Measurements from ENCODE around the gene PKHD1.

PKHD1 gene

DNA sequence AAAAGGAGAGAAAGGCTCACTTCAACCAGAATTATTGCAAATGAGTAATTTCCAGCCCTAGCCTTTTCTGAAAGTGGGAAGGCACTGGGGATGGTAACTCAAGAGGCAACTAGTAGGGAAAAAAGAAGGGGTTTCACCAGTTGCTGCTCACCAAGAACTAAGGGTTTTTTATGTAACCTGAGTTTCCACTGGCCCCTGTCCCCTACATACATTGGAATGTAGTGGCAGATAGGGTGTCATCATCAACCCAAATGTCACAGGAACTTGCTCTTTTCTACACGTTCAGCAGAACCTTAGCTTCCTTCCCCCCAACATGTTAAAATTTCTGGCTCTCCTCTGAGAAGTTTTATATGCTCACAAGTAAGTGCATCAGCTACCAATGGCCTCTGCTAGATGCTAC is 38.2 kb upstream of the PKHD1 start:
- no peaks in the 10 kb centered on the region for H3K9me3 ChIP-seq (ENCODE audit: control insufficient read depth, low read length)

DNA sequence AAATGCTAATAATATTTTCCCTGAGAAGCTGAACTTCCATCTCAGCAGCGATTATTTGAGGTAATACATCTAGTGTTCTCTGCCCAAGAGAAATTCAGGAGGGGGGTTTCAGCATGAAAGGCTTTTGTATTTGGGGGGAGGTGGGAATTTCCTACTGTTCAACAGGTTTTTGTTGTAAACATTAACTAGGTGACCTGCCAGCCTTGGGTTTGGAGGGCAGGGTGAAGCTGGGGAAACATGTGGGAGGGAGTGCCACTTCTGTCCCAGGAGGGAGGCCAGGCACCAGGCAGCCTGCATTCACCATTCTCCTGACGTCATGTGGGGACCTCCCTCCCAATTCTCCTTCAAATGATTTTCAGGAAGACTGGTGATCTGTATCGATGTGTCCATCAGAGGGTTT is 37.7 kb upstream of the PKHD1 start:
- no peak overlapping the region for H3K4me3 ChIP-seq (ENCODE audit: extremely low read depth, insufficient read depth, low read length, poor library complexity, severe bottlenecking)
- WGBS, 2 experiments (ENCODE audit: insufficient coverage in 2 of 2): 60 to 90% methylated on average over 1 to 2 of the region's 3 CpGs
- H3K27ac ChIP-seq (ENCODE audit: low read depth, low read length, severe bottlenecking): no peak overlapping the region

More for the DNA sequence above, 38.2 kb upstream of the PKHD1 start:
- WGBS, 2 experiments (ENCODE audit: insufficient coverage in 2 of 2): 80 to 100% methylated on average over 1 of the region's 1 CpG
- no peak overlapping the region for H3K4me3 ChIP-seq (ENCODE audit: extremely low read depth, insufficient read depth, low read length, poor library complexity, severe bottlenecking)
- no peak overlapping the region for H3K27ac ChIP-seq (ENCODE audit: low read depth, low read length, severe bottlenecking)
- no peaks in the 10 kb centered on the region for H3K4me1 ChIP-seq (ENCODE audit: control insufficient read depth, insufficient read depth, low read length, poor library complexity, severe bottlenecking)
- no peaks in the 10 kb centered on the region for H3K36me3 ChIP-seq (ENCODE audit: control insufficient read depth, insufficient read depth, low read length)

DNA sequence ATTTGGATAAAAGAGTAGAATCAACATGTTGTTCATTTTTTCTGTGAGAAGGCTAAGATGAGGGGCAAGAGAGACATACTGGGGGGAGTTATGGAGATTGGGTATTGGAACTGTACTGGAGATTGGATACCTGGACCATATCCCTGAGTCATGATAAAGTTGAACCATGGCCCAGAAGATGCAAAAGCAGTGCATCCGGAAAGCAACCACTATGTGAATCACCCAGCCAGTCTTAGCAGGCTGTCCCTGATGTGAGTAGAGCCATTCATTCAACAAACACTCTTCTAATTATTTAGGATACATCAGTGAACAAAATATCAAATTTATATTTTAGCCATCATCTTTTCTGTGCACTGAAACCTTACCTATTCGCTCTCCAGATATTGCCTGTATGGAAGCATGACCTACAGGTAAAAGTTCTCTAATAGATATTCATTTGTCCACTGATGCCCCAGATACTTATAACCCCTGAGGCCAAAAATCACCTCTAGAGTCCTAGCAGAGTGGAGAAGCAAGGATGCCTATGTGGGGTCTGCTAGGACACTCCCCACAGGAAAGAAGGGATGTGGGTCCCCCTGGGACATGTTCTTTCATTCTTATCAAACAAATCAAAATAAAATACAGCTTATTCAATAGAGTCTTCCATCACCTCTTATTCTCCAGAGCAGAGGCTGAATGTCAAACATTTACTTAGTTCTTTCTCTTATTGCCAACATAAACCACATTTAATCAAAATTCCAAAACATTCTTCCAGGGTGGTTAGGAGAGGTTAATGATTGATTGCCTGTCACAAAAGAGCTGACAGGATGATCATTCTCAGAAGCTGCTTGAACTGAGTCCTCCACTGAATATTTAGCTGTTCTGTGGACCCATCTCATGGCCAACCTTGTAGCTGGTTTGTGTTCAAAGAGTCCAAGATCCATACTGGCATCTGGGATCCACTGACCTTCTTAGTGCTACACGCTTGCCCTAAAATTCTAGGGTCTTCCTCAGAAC is 37.0 kb upstream of the PKHD1 start:
- no peaks in the 10 kb centered on the region for H3K4me1 ChIP-seq (ENCODE audit: control insufficient read depth, insufficient read depth, low read length, poor library complexity, severe bottlenecking)
- no peak overlapping the region for H3K4me3 ChIP-seq (ENCODE audit: extremely low read depth, insufficient read depth, low read length, poor library complexity, severe bottlenecking)
- no peaks in the 10 kb centered on the region for H3K9me3 ChIP-seq (ENCODE audit: control insufficient read depth, low read length)
- H3K27ac ChIP-seq (ENCODE audit: low read depth, low read length, severe bottlenecking): no peak overlapping the region
- no peaks in the 10 kb centered on the region for H3K36me3 ChIP-seq (ENCODE audit: control insufficient read depth, insufficient read depth, low read length)
- 92% methylated on average over 2 of the region's 3 CpGs; no CpG with 5 or more reads in 1 of the 2 experiments for WGBS, 2 experiments (ENCODE audit: insufficient coverage in 2 of 2)

More for the DNA sequence above, 37.7 kb upstream of the PKHD1 start:
- Histone ChIP-seq H3K9me3 (ENCODE audit: control insufficient read depth, low read length) (no peaks in the 10 kb centered on the region), H3K36me3 (ENCODE audit: control insufficient read depth, insufficient read depth, low read length) (no peaks in the 10 kb centered on the region), H3K4me1 (ENCODE audit: control insufficient read depth, insufficient read depth, low read length, poor library complexity, severe bottlenecking) (no peaks in the 10 kb centered on the region)

DNA sequence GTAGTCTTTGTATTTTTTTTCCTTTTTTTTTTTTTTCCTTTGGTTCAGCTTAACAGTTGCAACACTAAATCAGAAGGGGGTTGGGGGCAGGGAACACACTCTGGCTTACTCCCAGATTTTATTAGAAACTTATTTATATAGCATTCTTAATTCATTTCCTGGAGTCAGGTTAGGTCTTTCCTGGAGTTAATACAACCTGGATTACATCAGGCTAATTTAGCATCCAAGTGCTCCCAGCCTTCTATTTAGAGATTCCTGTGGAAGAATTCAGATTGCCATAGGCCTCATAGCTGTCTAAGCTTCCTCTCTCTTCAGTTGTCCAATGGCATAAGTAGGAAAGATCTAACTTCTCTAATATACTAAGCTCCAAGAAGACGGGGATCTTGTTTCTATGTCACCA is 35.8 kb upstream of the PKHD1 start:
- H3K27ac ChIP-seq (ENCODE audit: low read depth, low read length, severe bottlenecking): no peak overlapping the region
- no CpG with 5 or more reads among the region's 1 CpG for WGBS, 2 experiments (ENCODE audit: insufficient coverage in 2 of 2)
- H3K9me3 ChIP-seq (ENCODE audit: control insufficient read depth, low read length): no peaks in the 10 kb centered on the region

DNA sequence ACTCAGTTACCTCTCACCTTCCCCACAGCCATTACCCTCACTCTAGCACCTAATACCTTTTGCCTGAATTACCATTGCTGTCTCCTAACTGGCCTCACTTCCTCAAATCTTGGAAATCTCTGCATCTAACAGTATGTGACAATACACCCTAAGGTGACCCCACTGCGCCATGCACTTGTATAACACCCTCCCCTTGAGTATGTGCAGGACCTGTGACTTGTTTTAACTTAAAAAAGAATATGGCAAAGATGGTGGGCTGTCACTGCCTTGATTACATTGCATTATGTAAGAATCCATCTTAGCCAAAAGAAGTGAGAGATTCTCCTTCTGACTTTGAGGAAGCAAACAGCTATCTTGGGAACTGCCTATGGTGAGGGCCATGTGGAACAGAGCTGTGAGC is 29.9 kb upstream of the PKHD1 start:
- WGBS, 2 experiments (ENCODE audit: insufficient coverage in 2 of 2): no CpG with 5 or more reads among the region's 1 CpG
- Histone ChIP-seq H3K27ac (ENCODE audit: low read depth, low read length, severe bottlenecking) (no peak overlapping the region), H3K9me3 (ENCODE audit: control insufficient read depth, low read length) (no peaks in the 10 kb centered on the region), H3K4me3 (ENCODE audit: extremely low read depth, insufficient read depth, low read length, poor library complexity, severe bottlenecking) (no peak overlapping the region), H3K4me1 (ENCODE audit: control insufficient read depth, insufficient read depth, low read length, poor library complexity, severe bottlenecking) (no peaks in the 10 kb centered on the region), H3K36me3 (ENCODE audit: control insufficient read depth, insufficient read depth, low read length) (no peaks in the 10 kb centered on the region)

More for the DNA sequence above, 35.8 kb upstream of the PKHD1 start:
- H3K4me1 ChIP-seq (ENCODE audit: control insufficient read depth, insufficient read depth, low read length, poor library complexity, severe bottlenecking): no peaks in the 10 kb centered on the region
- no peak overlapping the region for H3K4me3 ChIP-seq (ENCODE audit: extremely low read depth, insufficient read depth, low read length, poor library complexity, severe bottlenecking)
- H3K36me3 ChIP-seq (ENCODE audit: control insufficient read depth, insufficient read depth, low read length): no peaks in the 10 kb centered on the region

- Histone ChIP-seq H3K9me3 (ENCODE audit: control insufficient read depth, low read length) (no peaks in the 10 kb centered on the region), H3K4me1 (ENCODE audit: control insufficient read depth, insufficient read depth, low read length, poor library complexity, severe bottlenecking) (no peaks in the 10 kb centered on the region), H3K4me3 (ENCODE audit: extremely low read depth, insufficient read depth, low read length, poor library complexity, severe bottlenecking) (no peak overlapping the region), H3K36me3 (ENCODE audit: control insufficient read depth, insufficient read depth, low read length) (no peaks in the 10 kb centered on the region), H3K27ac (ENCODE audit: low read depth, low read length, severe bottlenecking) (no peak overlapping the region)
Observed at GRCh38 chr6:52116605-52116948, 29.2 kb upstream of the PKHD1 start.

- Histone ChIP-seq H3K9me3 (ENCODE audit: control insufficient read depth, low read length) (no peaks in the 10 kb centered on the region), H3K27ac (ENCODE audit: low read depth, low read length, severe bottlenecking) (no peak overlapping the region), H3K36me3 (ENCODE audit: control insufficient read depth, insufficient read depth, low read length) (no peaks in the 10 kb centered on the region), H3K4me1 (ENCODE audit: control insufficient read depth, insufficient read depth, low read length, poor library complexity, severe bottlenecking) (no peaks in the 10 kb centered on the region), H3K4me3 (ENCODE audit: extremely low read depth, insufficient read depth, low read length, poor library complexity, severe bottlenecking) (no peak overlapping the region)
- WGBS, 2 experiments (ENCODE audit: insufficient coverage in 2 of 2): 71 to 80% methylated on average over 1 of the region's 3 CpGs
Observed at GRCh38 chr6:52115891-52116604, 28.6 kb upstream of the PKHD1 start.

GRCh38 chr6:52115145-52115741 is 27.8 kb upstream of the PKHD1 start:
- no peaks in the 10 kb centered on the region for H3K4me1 ChIP-seq (ENCODE audit: control insufficient read depth, insufficient read depth, low read length, poor library complexity, severe bottlenecking)
- no peaks in the 10 kb centered on the region for H3K9me3 ChIP-seq (ENCODE audit: control insufficient read depth, low read length)
- H3K36me3 ChIP-seq (ENCODE audit: control insufficient read depth, insufficient read depth, low read length): no peaks in the 10 kb centered on the region
- H3K4me3 ChIP-seq (ENCODE audit: extremely low read depth, insufficient read depth, low read length, poor library complexity, severe bottlenecking): no peak overlapping the region
- no peak overlapping the region for H3K27ac ChIP-seq (ENCODE audit: low read depth, low read length, severe bottlenecking)
- WGBS, 2 experiments (ENCODE audit: insufficient coverage in 2 of 2): 100% methylated on average over 1 to 2 of the region's 3 CpGs

- Histone ChIP-seq H3K27ac (ENCODE audit: low read depth, low read length, severe bottlenecking) (no peak overlapping the region), H3K9me3 (ENCODE audit: control insufficient read depth, low read length) (no peaks in the 10 kb centered on the region), H3K4me3 (ENCODE audit: extremely low read depth, insufficient read depth, low read length, poor library complexity, severe bottlenecking) (no peak overlapping the region), H3K36me3 (ENCODE audit: control insufficient read depth, insufficient read depth, low read length) (no peaks in the 10 kb centered on the region), H3K4me1 (ENCODE audit: control insufficient read depth, insufficient read depth, low read length, poor library complexity, severe bottlenecking) (peaks cover 3% of the 10 kb centered on the region)
- 94 to 100% methylated on average over 2 of the region's 2 CpGs for WGBS, 2 experiments (ENCODE audit: insufficient coverage in 2 of 2)
Observed at GRCh38 chr6:52109171-52109571, 21.8 kb upstream of the PKHD1 start.

GRCh38 chr6:52108128-52108527 is 20.7 kb upstream of the PKHD1 start:
- no peaks in the 10 kb centered on the region for H3K9me3 ChIP-seq (ENCODE audit: control insufficient read depth, low read length)
- H3K4me1 ChIP-seq (ENCODE audit: control insufficient read depth, insufficient read depth, low read length, poor library complexity, severe bottlenecking): peaks cover 3% of the 10 kb centered on the region
- H3K4me3 ChIP-seq (ENCODE audit: extremely low read depth, insufficient read depth, low read length, poor library complexity, severe bottlenecking): no peak overlapping the region
- no peak overlapping the region for H3K27ac ChIP-seq (ENCODE audit: low read depth, low read length, severe bottlenecking)
- H3K36me3 ChIP-seq (ENCODE audit: control insufficient read depth, insufficient read depth, low read length): no peaks in the 10 kb centered on the region
- 42 to 48% methylated on average over 3 of the region's 4 CpGs for WGBS, 2 experiments (ENCODE audit: insufficient coverage in 2 of 2)
